HUES64 (cell line): Measurements from ENCODE around the gene GDF10. TPM values are rescaled to one million over a fixed set of nuclear protein-coding genes. Genes with fewer than 3 reads are reported as not detected.

Source experiments
- H3K27ac ChIP-seq: 2 replicates; pipeline ENCODE4 v1.7.0; 2013; ENCODE audit warnings: low read depth, low read length, inconsistent platforms
- H3K27me3 ChIP-seq: 2 replicates; pipeline ENCODE4 v1.6.1; 2013; ENCODE audit warnings: mild to moderate bottlenecking, low read length; ENCODE audit not compliant: insufficient read depth
- H3K36me3 ChIP-seq: 2 replicates; pipeline ENCODE4 v1.6.1; 2013; ENCODE audit warnings: mild to moderate bottlenecking, low read length; ENCODE audit not compliant: insufficient read depth
- H3K4me1 ChIP-seq: 2 replicates; pipeline ENCODE4 v1.6.1; 2013; ENCODE audit warnings: mild to moderate bottlenecking, low read length, moderate library complexity; ENCODE audit not compliant: insufficient read depth
- H3K4me3 ChIP-seq: 2 replicates; pipeline ENCODE4 v1.5.1; 2013; ENCODE audit warnings: mild to moderate bottlenecking, low read length, moderate library complexity
- H3K9ac ChIP-seq: 2 replicates; pipeline ENCODE4 v1.6.1; 2013; ENCODE audit warnings: mild to moderate bottlenecking, low read depth, low read length
- H3K9me3 ChIP-seq: 2 replicates; pipeline ENCODE4 v1.6.1; 2013; ENCODE audit warnings: low read depth, low read length; ENCODE audit not compliant: insufficient read depth
- WGBS: fragments of 150-250, 120-280 bp; methylation state at CpG from one replicate; pipeline ENCODE4 v1.1.7; 2013; ENCODE audit warnings: missing lambda C conversion rate; 5-methylcytosine and 5-hydroxymethylcytosine counted together
- polyA plus RNA-seq, 2 experiments: library from polyadenylated mRNA; stranded (reverse); fragments of 50-300 nt; gene quantifications; one replicate each; pipeline ENCODE4 v1.2.3, GENCODE V29; 2013

The GDF10 gene
- polyA plus RNA-seq (2013, experiment 1 of 2), result 2.5 TPM
- polyA plus RNA-seq (2013, experiment 2 of 2), result 2.9 TPM

GRCh38 chr10:47299611-47300428, at the start of gene GDF10:
TSS of gene GDF10 (plus strand) at chr10:47300197. CDS start at chr10:47300652, 455 bp downstream.
- Histone ChIP-seq H3K9ac (peak within 1 kb of the TSS; percentile 24; the same call in 1 of the 2 replicates), H3K4me1 (peaks cover 3% of the 10 kb centered on the region; the same call in 1 of the 2 replicates), H3K9me3 (no peaks in the 10 kb centered on the region), H3K27ac (no peak within 1 kb of the TSS), H3K4me3 (peak within 1 kb of the TSS; percentile 60), H3K36me3 (no peaks in the 10 kb centered on the region), H3K27me3 (peaks cover 62% of the 10 kb centered on the region)
- 7% methylated on average over 64 of the region's 64 CpGs for WGBS

GRCh38 chr10:47252093-47252780, 47.8 kb upstream of the GDF10 start:
- Histone ChIP-seq H3K9ac (no peak overlapping the region), H3K27me3 (no peaks in the 10 kb centered on the region)

GRCh38 chr10:47253030-47253637, 46.9 kb upstream of the GDF10 start:
- Histone ChIP-seq H3K9me3 (no peaks in the 10 kb centered on the region), H3K27ac (no peak overlapping the region), H3K4me1 (no peaks in the 10 kb centered on the region), H3K27me3 (no peaks in the 10 kb centered on the region), H3K9ac (no peak overlapping the region), H3K4me3 (no peak overlapping the region), H3K36me3 (no peaks in the 10 kb centered on the region)
- 91% methylated on average over 10 of the region's 10 CpGs for WGBS

More at GRCh38 chr10:47252093-47252780, 47.8 kb upstream of the GDF10 start:
- H3K4me1 ChIP-seq, result no peaks in the 10 kb centered on the region
- 84% methylated on average over 7 of the region's 7 CpGs for WGBS
- H3K36me3 ChIP-seq, result no peaks in the 10 kb centered on the region
- no peaks in the 10 kb centered on the region for H3K9me3 ChIP-seq
- no peak overlapping the region for H3K27ac ChIP-seq
- H3K4me3 ChIP-seq, result no peak overlapping the region

- no peak overlapping the region for H3K27ac ChIP-seq
- H3K4me1 ChIP-seq, result no peaks in the 10 kb centered on the region
- H3K27me3 ChIP-seq, result no peaks in the 10 kb centered on the region
- H3K36me3 ChIP-seq, result no peaks in the 10 kb centered on the region
- H3K9me3 ChIP-seq, result no peaks in the 10 kb centered on the region
- no peak overlapping the region for H3K4me3 ChIP-seq
- no peak overlapping the region for H3K9ac ChIP-seq
- WGBS, result 87% methylated on average over 19 of the region's 19 CpGs
Observed at GRCh38 chr10:47253651-47254375, 46.2 kb upstream of the GDF10 start.

- H3K4me3 ChIP-seq, result no peak overlapping the region
Observed at GRCh38 chr10:47254611-47255010, 45.4 kb upstream of the GDF10 start.

GRCh38 chr10:47255033-47255813, 44.8 kb upstream of the GDF10 start:
- H3K9ac ChIP-seq, result no peak overlapping the region

More at GRCh38 chr10:47254611-47255010, 45.4 kb upstream of the GDF10 start:
- no peak overlapping the region for H3K27ac ChIP-seq
- no peaks in the 10 kb centered on the region for H3K4me1 ChIP-seq
- no peak overlapping the region for H3K9ac ChIP-seq
- no peaks in the 10 kb centered on the region for H3K36me3 ChIP-seq
- no peaks in the 10 kb centered on the region for H3K27me3 ChIP-seq
- WGBS, result 87% methylated on average over 2 of the region's 2 CpGs
- H3K9me3 ChIP-seq, result no peaks in the 10 kb centered on the region

GRCh38 chr10:47255866-47256265, 44.1 kb upstream of the GDF10 start:
- no peaks in the 10 kb centered on the region for H3K9me3 ChIP-seq
- no peak overlapping the region for H3K9ac ChIP-seq
- H3K4me1 ChIP-seq, result no peaks in the 10 kb centered on the region
- 95% methylated on average over 1 of the region's 1 CpG for WGBS
- H3K4me3 ChIP-seq, result no peak overlapping the region
- H3K27me3 ChIP-seq, result no peaks in the 10 kb centered on the region
- H3K36me3 ChIP-seq, result no peaks in the 10 kb centered on the region
- H3K27ac ChIP-seq, result no peak overlapping the region

More at GRCh38 chr10:47255033-47255813, 44.8 kb upstream of the GDF10 start:
- no peaks in the 10 kb centered on the region for H3K4me1 ChIP-seq
- H3K9me3 ChIP-seq, result no peaks in the 10 kb centered on the region
- H3K27me3 ChIP-seq, result no peaks in the 10 kb centered on the region
- H3K36me3 ChIP-seq, result no peaks in the 10 kb centered on the region
- H3K27ac ChIP-seq, result no peak overlapping the region
- no peak overlapping the region for H3K4me3 ChIP-seq
- 93% methylated on average over 10 of the region's 10 CpGs for WGBS

- H3K27me3 ChIP-seq, result no peaks in the 10 kb centered on the region
- no peaks in the 10 kb centered on the region for H3K4me1 ChIP-seq
- H3K4me3 ChIP-seq, result no peak overlapping the region
- 74% methylated on average over 3 of the region's 4 CpGs for WGBS
- H3K9ac ChIP-seq, result no peak overlapping the region
- no peak overlapping the region for H3K27ac ChIP-seq
- no peaks in the 10 kb centered on the region for H3K36me3 ChIP-seq
- no peaks in the 10 kb centered on the region for H3K9me3 ChIP-seq
Observed at GRCh38 chr10:47256751-47257336, 43.2 kb upstream of the GDF10 start.

GRCh38 chr10:47257396-47258120, 42.4 kb upstream of the GDF10 start:
- Histone ChIP-seq H3K9me3 (no peaks in the 10 kb centered on the region), H3K27ac (no peak overlapping the region), H3K9ac (no peak overlapping the region), H3K27me3 (no peaks in the 10 kb centered on the region), H3K4me1 (no peaks in the 10 kb centered on the region), H3K4me3 (no peak overlapping the region), H3K36me3 (no peaks in the 10 kb centered on the region)
- WGBS, result 89% methylated on average over 4 of the region's 4 CpGs
